ENCODE results near the gene MTNR1B.

The MTNR1B gene

GRCh38 chr11:92981508-92982043, 12.1 kb downstream of the MTNR1B start:
- Histone ChIP-seq H3K27ac (ENCODE audit: extremely low read depth, low read depth, low read length) (no peak overlapping the region), H3K9me3 (ENCODE audit: control insufficient read depth, insufficient read depth, low read depth, low read length) (no peaks in the 10 kb centered on the region), H3K36me3 (ENCODE audit: control insufficient read depth in 2 of 2, insufficient read depth in 1 of 2, low read length in 2 of 2) (no peaks in the 10 kb centered on the region), H3K4me1 (ENCODE audit: control insufficient read depth, insufficient read depth, low read length) (no peaks in the 10 kb centered on the region), H3K4me3 (ENCODE audit: low read depth, low read length) (no peak overlapping the region)
- ChIA-PET POLR2A (no interaction called here), CTCF (no interaction called here)
- no peak for TF ChIP-seq SALL2 (tag by site-specific recombination; IDR thresholded peaks at IDR 0.05; ENCODE audit: borderline replicate concordance)
- no peak for TF ChIP-seq ZNF510 (tag by site-specific recombination; IDR thresholded peaks at IDR 0.05; ENCODE audit: insufficient replicate concordance)
- TF ChIP-seq ZNF169 (tag by site-specific recombination; IDR thresholded peaks at IDR 0.05), result no peak
- no peak for TF ChIP-seq ZNF449 (tag by site-specific recombination; IDR thresholded peaks at IDR 0.05)
- TF ChIP-seq IKZF3 (tag by site-specific recombination; IDR thresholded peaks at IDR 0.05), result no peak
- TF ChIP-seq ZNF416 (tag by site-specific recombination; IDR thresholded peaks at IDR 0.05), result no peak
- no peak for TF ChIP-seq ZNF621 (tag by site-specific recombination; IDR thresholded peaks at IDR 0.05)
- no peak for TF ChIP-seq ZNF664 (tag by site-specific recombination; IDR thresholded peaks at IDR 0.05)

GRCh38 chr11:92986585-92986984, 17.1 kb downstream of the MTNR1B start:
- Histone ChIP-seq H3K36me3 (ENCODE audit: control insufficient read depth in 2 of 2, insufficient read depth in 1 of 2, low read length in 2 of 2) (no peaks in the 10 kb centered on the region), H3K9me3 (ENCODE audit: control insufficient read depth, insufficient read depth, low read depth, low read length) (no peaks in the 10 kb centered on the region), H3K4me1 (ENCODE audit: control insufficient read depth, insufficient read depth, low read length) (no peaks in the 10 kb centered on the region), H3K27ac (ENCODE audit: extremely low read depth, low read depth, low read length) (no peak overlapping the region), H3K4me3 (ENCODE audit: low read depth, low read length) (no peak overlapping the region)
- ChIA-PET POLR2A (no interaction called here), CTCF (no interaction called here)
- TF ChIP-seq HOXC10 (CRISPR knock-in tag; IDR thresholded peaks at IDR 0.05), result no peak
- TF ChIP-seq TCF7L2 (IDR thresholded peaks at IDR 0.05; ENCODE audit: borderline replicate concordance, low read depth, low read length), result no peak
- TF ChIP-seq, protein P1, sequence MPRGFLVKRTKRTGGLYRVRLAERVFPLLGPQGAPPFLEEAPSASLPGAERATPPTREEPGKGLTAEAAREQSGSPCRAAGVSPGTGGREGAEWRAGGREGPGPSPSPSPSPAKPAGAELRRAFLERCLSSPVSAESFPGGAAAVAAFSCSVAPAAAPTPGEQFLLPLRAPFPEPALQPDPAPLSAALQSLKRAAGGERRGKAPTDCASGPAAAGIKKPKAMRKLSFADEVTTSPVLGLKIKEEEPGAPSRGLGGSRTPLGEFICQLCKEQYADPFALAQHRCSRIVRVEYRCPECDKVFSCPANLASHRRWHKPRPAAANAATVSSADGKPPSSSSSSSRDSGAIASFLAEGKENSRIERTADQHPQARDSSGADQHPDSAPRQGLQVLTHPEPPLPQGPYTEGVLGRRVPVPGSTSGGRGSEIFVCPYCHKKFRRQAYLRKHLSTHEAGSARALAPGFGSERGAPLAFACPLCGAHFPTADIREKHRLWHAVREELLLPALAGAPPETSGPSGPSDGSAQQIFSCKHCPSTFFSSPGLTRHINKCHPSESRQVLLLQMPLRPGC (tag by site-specific recombination; IDR thresholded peaks at IDR 0.05), result no peak
- TF ChIP-seq ZNF792 (tag by site-specific recombination; IDR thresholded peaks at IDR 0.05), result no peak
- no peak for TF ChIP-seq ZNF560 (tag by site-specific recombination; IDR thresholded peaks at IDR 0.05; ENCODE audit: borderline replicate concordance)
- TF ChIP-seq ZNF664 (tag by site-specific recombination; IDR thresholded peaks at IDR 0.05), result no peak
- TF ChIP-seq ZNF423 (tag by site-specific recombination; IDR thresholded peaks at IDR 0.05), result no peak
- TF ChIP-seq SP2 (tag by site-specific recombination; IDR thresholded peaks at IDR 0.05), result no peak
- no peak for TF ChIP-seq ZNF292 (tag by site-specific recombination; IDR thresholded peaks at IDR 0.05; ENCODE audit: borderline replicate concordance, low read depth)
- TF ChIP-seq ZNF335 (tag by site-specific recombination; conservative IDR thresholded peaks at IDR 0.05), result no peak
- no peak for TF ChIP-seq ZNF843 (tag by site-specific recombination; IDR thresholded peaks at IDR 0.05)
- no peak for TF ChIP-seq ZNF398 (tag by site-specific recombination; IDR thresholded peaks at IDR 0.05)
- TF ChIP-seq ZNF837 (tag by site-specific recombination; IDR thresholded peaks at IDR 0.05), result no peak
- no peak for TF ChIP-seq ZNF549 (tag by site-specific recombination; IDR thresholded peaks at IDR 0.05)
- no peak for TF ChIP-seq REPIN1 (tag by site-specific recombination; IDR thresholded peaks at IDR 0.05; ENCODE audit: low read depth)
- TF ChIP-seq ZNF211 (tag by site-specific recombination; IDR thresholded peaks at IDR 0.05; ENCODE audit: low read depth), result no peak
- no peak for TF ChIP-seq MYNN (tag by site-specific recombination; IDR thresholded peaks at IDR 0.05; ENCODE audit: borderline replicate concordance)
- TF ChIP-seq ZNF558 (tag by site-specific recombination; IDR thresholded peaks at IDR 0.05), result no peak
- TF ChIP-seq, protein P2, sequence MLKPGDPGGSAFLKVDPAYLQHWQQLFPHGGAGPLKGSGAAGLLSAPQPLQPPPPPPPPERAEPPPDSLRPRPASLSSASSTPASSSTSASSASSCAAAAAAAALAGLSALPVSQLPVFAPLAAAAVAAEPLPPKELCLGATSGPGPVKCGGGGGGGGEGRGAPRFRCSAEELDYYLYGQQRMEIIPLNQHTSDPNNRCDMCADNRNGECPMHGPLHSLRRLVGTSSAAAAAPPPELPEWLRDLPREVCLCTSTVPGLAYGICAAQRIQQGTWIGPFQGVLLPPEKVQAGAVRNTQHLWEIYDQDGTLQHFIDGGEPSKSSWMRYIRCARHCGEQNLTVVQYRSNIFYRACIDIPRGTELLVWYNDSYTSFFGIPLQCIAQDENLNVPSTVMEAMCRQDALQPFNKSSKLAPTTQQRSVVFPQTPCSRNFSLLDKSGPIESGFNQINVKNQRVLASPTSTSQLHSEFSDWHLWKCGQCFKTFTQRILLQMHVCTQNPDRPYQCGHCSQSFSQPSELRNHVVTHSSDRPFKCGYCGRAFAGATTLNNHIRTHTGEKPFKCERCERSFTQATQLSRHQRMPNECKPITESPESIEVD (tag by site-specific recombination; IDR thresholded peaks at IDR 0.05), result no peak
- TF ChIP-seq ZNF707 (tag by site-specific recombination; IDR thresholded peaks at IDR 0.05), result no peak
